CD4-positive, alpha-beta T cell treated with Interleukin-4 for 1 hour (primary cell): ENCODE data around the gene HNRNPA0.

Source experiments
- DNase-seq, 2 donors: peaks; one replicate each; pipeline ENCODE4 v3.0.0-alpha.2; 2020 to 2022

Gene HNRNPA0

DNA sequence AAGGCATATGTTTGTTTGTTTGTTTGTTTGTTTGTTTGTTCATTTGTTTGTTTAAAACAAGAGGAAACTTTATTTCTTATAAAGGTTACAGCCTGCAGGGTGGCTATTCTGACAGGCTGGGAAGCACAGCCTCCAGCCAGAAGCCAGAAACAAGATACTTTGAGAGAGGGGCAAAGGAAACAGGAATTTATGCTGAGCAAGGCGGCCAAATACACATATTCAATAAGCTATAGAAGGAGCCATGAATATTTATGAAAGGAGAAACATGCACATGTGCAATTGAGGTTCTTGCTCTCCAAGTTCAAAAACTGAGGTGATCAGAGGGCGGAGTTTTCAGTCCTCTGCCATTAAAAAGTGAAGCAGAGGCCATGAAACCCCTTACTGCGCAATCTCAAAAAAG is 37.8 kb downstream of the HNRNPA0 start:
- no peak for DNase-seq

DNA sequence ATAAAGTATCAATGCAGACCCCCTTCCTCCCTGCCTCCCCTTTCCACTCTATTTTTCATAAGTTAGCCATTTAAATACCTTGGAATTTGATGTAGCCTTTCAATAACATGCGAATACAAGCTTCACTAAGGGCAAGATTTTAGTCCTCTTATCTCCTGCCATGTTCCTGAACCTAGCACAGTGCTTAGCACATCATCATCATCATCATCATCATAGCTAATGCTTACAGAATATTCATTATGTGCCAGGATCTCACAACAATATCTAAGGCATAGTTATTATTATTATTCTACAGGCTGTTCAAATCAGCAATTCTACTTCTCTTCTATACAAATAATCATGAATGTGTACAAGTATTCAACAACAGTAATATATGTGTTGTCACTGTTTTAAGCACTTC is 38.7 kb downstream of the HNRNPA0 start:
- DNase-seq, result no peak

DNA sequence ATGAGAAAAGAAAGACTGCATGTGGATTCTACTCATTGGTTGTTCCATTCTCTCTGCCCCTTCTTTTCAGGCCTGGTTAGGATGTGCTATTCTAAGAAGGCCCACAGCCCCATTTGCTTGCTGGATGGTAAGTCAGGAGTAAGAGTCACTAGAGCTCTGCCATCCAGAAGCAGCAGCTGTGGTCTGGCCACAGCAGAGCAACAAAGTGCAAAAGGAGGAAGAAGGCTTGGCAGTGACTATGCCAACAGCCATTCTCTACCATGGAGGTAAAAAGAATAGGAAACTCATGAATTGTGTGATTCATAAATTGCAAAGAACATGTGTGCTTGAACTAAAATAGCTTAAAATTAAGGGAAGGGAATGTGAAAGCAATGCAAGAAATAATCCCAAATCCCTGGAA is 39.2 kb downstream of the HNRNPA0 start:
- no peak for DNase-seq

DNA sequence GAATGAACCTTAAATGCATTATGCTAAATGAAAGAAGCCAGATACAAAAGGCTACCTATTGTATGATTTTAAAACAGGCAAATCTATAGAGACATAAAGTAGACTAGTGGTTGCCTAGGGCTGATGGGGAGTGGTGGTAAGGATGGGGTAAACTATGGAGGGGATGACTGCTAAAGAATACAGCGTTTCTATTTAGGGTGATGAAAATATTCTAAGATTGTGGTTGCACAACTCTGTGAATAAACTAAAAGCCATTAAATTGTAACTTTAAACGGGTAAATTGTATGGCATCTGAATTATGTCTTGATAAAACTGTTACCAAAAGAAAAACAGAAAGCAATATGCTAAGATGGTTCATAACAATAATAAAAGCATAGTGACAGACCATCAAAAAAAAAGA is 39.7 kb downstream of the HNRNPA0 start:
- no peak for DNase-seq

DNA sequence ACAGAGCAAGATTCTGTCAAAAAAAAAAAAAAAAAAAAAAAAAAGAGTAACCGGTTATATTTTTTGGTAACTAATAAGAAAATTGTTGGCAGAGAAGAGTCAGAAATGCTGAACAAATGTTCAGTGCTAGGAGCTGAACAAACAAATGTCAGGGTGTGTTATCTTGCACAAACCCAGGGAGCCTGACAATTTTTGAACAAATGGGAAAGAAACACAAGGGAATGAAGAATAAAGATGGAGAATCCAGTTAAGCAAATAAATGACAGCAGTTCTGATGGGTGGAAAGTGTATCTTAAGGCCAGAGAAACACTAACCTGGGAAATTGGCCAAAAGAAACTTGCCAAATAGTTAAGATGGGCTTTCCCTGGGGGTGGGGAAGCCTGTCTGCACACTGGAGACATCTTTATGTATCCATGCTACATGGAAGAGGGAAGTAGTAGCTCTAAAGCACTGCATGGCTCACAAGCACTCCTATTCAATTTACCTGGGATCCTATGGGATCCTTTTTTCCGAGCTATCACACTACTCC is 42.0 kb downstream of the HNRNPA0 start:
- DNase-seq, result no peak

- DNase-seq, result no peak
These were observed 44.1 kb downstream of the HNRNPA0 start for GRCh38 chr5:137710086-137710485.

- DNase-seq, result no peak
These were observed 45.2 kb downstream of the HNRNPA0 start for GRCh38 chr5:137708796-137709559.

DNA sequence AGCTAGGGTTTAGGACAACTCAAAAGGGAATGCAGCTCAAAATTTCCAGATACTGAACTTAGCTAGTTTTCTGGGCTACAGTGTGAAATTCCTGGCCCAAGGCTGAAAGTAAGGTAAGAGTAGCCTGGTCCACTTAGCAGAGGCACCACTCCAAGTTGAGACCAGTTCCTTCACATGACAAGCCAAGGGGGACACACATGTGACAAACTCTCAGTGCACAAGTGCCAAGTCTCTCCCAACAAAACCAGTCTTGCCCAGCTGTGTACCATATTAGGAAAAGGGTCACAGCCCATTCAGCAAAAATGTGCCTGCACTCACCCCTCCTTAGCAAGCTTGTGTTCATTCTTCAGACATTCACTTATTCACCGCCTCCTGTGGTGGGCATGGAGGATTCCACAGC is 46.1 kb downstream of the HNRNPA0 start:
- DNase-seq, result no peak

GRCh38 chr5:137706841-137707240 is 47.3 kb downstream of the HNRNPA0 start:
- DNase-seq, result no peak

DNA sequence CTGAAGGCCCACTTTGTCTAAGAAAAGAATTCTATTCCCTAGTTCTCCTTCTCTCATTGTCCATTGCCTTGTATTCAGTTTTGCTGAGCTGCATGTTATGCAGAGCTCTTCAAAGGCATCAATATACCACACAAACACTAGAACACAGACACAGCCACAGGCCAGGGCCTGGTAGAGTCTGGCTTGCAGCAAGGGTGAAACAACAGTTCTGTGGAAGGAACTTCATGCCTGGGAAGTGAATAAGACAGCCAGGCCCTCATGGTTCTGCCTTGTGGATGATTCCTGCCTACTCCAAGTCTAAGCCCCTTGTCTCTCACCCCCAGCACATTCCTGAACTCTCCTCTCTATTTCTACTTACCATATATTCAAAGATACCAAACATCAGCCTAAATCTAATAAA is 49.1 kb downstream of the HNRNPA0 start:
- no peak for DNase-seq

GRCh38 chr5:137703565-137703964 is 50.6 kb downstream of the HNRNPA0 start:
- no peak for DNase-seq

DNA sequence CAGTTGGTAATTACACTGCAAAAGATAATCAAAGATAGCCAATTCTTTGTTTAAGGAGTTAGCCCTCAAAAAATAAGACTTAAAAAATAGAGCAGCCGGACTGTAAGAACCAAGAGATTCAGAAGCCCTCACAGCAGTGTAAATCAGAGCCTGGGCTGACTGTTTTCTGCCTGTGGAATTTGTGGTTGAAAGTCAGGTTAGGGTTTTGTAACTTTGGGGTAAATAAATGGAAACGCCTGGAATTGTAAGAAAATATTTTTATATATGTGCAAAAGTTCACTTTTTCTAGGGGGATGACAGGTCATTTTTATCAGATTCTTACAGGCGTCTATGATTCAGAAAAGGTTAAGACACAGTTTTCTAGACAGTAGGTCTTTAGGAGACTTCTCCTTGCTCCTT is 53.9 kb downstream of the HNRNPA0 start:
- no peak for DNase-seq

DNA sequence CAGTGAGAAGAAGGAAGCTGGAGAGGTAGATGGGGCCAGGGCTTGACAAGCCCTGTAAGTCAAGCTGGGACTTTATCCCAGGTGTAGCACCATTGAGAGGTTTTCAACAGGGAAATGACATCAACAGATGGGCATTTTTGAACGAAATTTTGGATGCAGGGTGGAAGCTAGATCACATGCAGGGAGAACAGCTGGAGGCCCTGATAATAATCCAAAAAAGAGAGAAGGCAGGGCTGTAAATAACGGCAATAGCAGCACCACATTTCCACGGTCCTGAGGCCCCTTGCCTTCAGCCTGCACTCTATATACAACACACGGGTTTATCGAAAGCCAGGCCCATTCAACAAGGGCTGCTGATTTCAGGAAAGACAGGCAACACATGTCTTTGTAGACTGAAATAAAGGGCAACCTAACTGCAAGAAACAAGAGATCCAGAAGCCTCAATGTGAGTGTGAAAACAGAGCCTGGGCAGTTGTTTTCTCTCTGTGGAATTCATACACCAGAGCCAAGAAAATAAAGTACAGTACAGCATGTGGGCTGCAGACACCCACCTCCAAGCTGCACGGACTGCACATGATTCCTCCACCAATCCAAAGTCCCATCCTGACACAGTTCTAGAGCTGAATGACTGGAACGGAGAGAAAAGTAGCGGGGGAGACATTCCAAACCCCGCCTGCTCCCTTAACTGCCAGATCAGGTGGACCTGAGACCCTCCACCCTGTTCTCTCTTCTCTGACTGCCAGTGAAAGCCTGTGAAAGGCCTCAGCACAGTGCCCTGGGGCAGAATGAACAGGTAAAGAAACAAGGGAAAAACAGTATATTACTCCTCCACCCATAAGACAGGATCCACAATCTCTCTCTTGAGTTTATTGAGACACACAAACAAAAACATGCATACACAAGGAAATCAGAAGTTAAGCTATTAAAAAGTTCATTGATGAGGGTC is 54.6 kb downstream of the HNRNPA0 start:
- no peak for DNase-seq

DNA sequence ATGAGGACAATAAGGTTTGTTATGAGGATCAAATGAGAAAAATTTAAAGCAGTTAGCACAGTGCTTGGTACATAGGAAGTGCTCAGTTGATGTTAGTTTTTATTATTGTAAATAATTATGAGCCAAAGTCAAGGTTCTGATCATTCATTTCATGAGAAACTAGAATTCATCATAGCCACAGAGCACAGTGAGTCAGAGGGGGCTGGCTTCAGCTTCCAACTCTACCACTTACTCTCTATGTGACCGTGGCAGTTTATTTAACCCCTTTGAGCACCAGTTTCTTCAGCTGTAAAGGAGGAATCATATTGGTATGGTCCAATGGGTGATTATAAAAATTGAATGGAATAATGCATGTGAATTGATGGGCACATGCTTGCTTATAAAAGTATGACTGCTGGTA is 57.7 kb downstream of the HNRNPA0 start:
- no peak for DNase-seq

DNA sequence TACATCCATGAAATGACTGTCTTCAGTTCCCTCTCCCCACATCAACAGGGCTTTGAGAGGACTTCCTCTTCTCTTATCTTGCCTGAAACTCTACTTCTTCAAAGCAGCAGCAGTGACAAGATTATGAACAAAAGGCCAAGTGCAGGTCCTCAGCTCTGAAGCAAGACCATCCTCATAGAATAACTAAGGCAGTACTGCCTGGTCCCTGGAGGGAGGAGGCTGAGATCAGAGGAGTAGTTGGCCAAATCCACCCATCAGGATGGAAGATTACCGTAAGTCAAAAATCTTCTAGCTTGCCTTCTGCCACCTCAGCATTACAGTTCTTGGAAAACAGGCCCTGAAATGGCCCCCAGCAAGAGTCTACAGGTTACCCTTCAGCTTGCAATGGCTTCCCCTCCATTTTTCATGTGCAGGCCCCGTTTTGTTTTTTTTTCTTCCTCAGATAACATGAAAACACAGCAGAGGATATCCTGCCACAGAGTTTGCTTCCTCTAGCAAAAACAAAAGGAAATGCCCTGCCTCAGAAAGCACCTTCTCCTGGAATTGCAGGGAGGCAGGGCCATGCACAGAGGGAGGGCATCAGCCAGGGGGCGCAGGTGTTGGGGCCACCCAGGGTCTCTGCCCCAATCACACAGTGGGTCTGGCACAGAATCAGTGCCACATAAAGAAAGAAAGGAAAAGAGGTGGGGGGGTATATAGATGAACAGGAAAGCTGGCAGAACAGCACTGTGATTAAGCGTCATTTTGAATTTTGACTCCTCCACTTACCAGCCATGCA is 58.3 kb downstream of the HNRNPA0 start:
- DNase-seq, result peak in 1 of 2 donors; percentile 42
